ENCODE results near the gene MAMDC2.

The MAMDC2 gene

GRCh38 chr9:70043689-70044489 lies at the start of gene MAMDC2:
Gene MAMDC2, plus strand, starts transcription at chr9:70043848. Its CDS starts 350 bp downstream, at chr9:70044198.
- DNase-seq (ENCODE audit: extremely low read depth, low read depth): no peak
- peak within 1 kb of the TSS; percentile 46 for H3K4me3 ChIP-seq (replicated peaks; ENCODE audit: low read depth, low read length)
- no peak for TF ChIP-seq CTCF (IDR thresholded peaks at IDR 0.05; ENCODE audit: low read depth, low read length, missing control alignments)

GRCh38 chr9:69995846-69996245 lies 47.8 kb upstream of the MAMDC2 start:
- no peak overlapping the region for H3K4me3 ChIP-seq (replicated peaks; ENCODE audit: low read depth, low read length)
- no peak for DNase-seq (ENCODE audit: extremely low read depth, low read depth)
- TF ChIP-seq CTCF (IDR thresholded peaks at IDR 0.05; ENCODE audit: low read depth, low read length, missing control alignments): no peak

- no peak for TF ChIP-seq CTCF (IDR thresholded peaks at IDR 0.05; ENCODE audit: low read depth, low read length, missing control alignments)
- H3K4me3 ChIP-seq (replicated peaks; ENCODE audit: low read depth, low read length): no peak overlapping the region
- no peak for DNase-seq (ENCODE audit: extremely low read depth, low read depth)
Measured at GRCh38 chr9:69996967-69997366, 46.7 kb upstream of the MAMDC2 start.

GRCh38 chr9:69997524-69997923 lies 46.1 kb upstream of the MAMDC2 start:
- TF ChIP-seq CTCF (IDR thresholded peaks at IDR 0.05; ENCODE audit: low read depth, low read length, missing control alignments): no peak
- DNase-seq (ENCODE audit: extremely low read depth, low read depth): no peak

GRCh38 chr9:69999315-69999714 lies 44.3 kb upstream of the MAMDC2 start:
- no peak for TF ChIP-seq CTCF (IDR thresholded peaks at IDR 0.05; ENCODE audit: low read depth, low read length, missing control alignments)
- no peak for DNase-seq (ENCODE audit: extremely low read depth, low read depth)
- H3K4me3 ChIP-seq (replicated peaks; ENCODE audit: low read depth, low read length): no peak overlapping the region

More at GRCh38 chr9:69997524-69997923, 46.1 kb upstream of the MAMDC2 start:
- H3K4me3 ChIP-seq (replicated peaks; ENCODE audit: low read depth, low read length): no peak overlapping the region

- TF ChIP-seq CTCF (IDR thresholded peaks at IDR 0.05; ENCODE audit: low read depth, low read length, missing control alignments): no peak
- DNase-seq (ENCODE audit: extremely low read depth, low read depth): no peak
- no peak overlapping the region for H3K4me3 ChIP-seq (replicated peaks; ENCODE audit: low read depth, low read length)
Measured at GRCh38 chr9:70000469-70000868, 43.2 kb upstream of the MAMDC2 start.

Measured in HFF-Myc (cell line).